ENCODE data around the gene TKTL1. TPM values are rescaled to one million over a fixed set of nuclear protein-coding genes. Genes with fewer than 3 reads are reported as not detected.

The TKTL1 gene, protein sequence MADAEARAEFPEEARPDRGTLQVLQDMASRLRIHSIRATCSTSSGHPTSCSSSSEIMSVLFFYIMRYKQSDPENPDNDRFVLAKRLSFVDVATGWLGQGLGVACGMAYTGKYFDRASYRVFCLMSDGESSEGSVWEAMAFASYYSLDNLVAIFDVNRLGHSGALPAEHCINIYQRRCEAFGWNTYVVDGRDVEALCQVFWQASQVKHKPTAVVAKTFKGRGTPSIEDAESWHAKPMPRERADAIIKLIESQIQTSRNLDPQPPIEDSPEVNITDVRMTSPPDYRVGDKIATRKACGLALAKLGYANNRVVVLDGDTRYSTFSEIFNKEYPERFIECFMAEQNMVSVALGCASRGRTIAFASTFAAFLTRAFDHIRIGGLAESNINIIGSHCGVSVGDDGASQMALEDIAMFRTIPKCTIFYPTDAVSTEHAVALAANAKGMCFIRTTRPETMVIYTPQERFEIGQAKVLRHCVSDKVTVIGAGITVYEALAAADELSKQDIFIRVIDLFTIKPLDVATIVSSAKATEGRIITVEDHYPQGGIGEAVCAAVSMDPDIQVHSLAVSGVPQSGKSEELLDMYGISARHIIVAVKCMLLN
- total RNA-seq = not detected in 2 replicates

GRCh38 chrX:154295664-154296310 lies at the start of gene TKTL1:
TSS of gene TKTL1 (plus strand) at chrX:154295795. CDS start at chrX:154295860, 65 bp downstream.

GRCh38 chrX:154257282-154257681 lies 38.3 kb upstream of the TKTL1 start, which contains the start of gene OPN1MW3:
TSS of gene OPN1MW3 (plus strand) at chrX:154257582. CDS start at chrX:154257620, 38 bp downstream.

DNA sequence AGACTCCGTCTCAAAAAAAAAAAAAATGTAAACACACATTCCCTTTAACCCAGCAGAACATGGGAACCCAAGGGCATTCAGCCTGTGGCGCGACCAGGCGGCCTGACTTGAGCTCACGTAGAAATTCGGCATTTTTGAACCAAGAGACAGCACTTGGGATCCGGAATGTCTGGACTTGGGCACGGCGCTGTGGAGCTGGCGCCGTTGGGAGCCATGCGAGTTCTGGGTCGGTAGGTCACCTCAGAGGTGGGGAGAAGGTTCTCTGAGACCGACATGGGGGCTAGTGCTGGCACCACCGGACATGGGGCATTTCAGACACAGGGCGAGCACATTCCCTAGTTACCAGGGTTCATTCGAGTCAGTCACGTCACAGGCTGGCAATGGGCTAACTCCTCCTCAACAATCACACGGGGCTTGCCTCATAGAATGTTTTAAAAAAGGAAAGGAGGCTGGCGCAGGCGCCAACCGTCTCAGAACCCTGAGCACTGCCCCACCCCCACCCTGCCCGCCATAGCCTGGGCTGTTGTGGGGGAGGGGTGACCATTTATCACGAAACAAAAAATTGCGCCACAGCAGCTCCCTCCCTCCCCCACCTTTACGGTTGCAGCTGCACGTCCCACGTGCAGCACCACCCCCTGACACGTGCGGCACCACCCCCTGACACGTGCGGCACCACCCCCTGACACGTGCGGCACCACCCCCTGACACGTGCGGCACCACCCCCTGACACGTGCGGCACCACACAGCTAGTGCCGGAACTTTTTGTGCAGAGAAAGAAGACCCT lies 612 bp upstream of the TKTL1 start, which contains the start of gene TEX28:
Gene TEX28, minus strand, starts transcription at position 334 of the 784 bp plus-strand sequence. CDS start 3,007 bp downstream, outside the sequence.

GRCh38 chrX:154374313-154375155 lies 78.9 kb downstream of the TKTL1 start, which contains the start of gene FLNA:
TSS of gene FLNA (minus strand) at chrX:154374634. CDS start at chrX:154371245, 3,389 bp downstream.

GRCh38 chrX:154378799-154379568 lies 83.4 kb downstream of the TKTL1 start, which contains the start of gene EMD:
TSS of gene EMD (plus strand) at chrX:154379295. CDS start at chrX:154379485, 190 bp downstream.

Other genes with a start within 250 kb of the TKTL1 start
- 21.2 and 24.4 TPM in 2 replicates for gene MECP2, start 198.1 kb upstream of the TKTL1 start, total RNA-seq
- gene OPN1LW, start 151.6 kb upstream of the TKTL1 start, total RNA-seq = not detected in 2 replicates
- gene OPN1MW, start 113.2 kb upstream of the TKTL1 start, total RNA-seq = not detected in 2 replicates
- gene OPN1MW2, start 76.0 kb upstream of the TKTL1 start, total RNA-seq = not detected in 2 replicates
- gene OPN1MW3, start 38.2 kb upstream of the TKTL1 start, total RNA-seq = not detected in 2 replicates
- gene TEX28, start 671 bp upstream of the TKTL1 start, total RNA-seq = not detected in 2 replicates
- 745 and 2,487 TPM in 2 replicates for gene FLNA, start 78.8 kb downstream of the TKTL1 start, total RNA-seq
- gene EMD, start 83.5 kb downstream of the TKTL1 start, total RNA-seq = 66.7 and 79.0 TPM in 2 replicates
- gene RPL10, start 102.6 kb downstream of the TKTL1 start, total RNA-seq = 7,452 and 8,826 TPM in 2 replicates
- 47.1 and 58.0 TPM in 2 replicates for gene DNASE1L1, start 113.5 kb downstream of the TKTL1 start, total RNA-seq
- gene TAFAZZIN, start 115.7 kb downstream of the TKTL1 start, total RNA-seq = 15.8 and 28.1 TPM in 2 replicates
- 46.5 and 60.7 TPM in 2 replicates for gene ATP6AP1, start 132.9 kb downstream of the TKTL1 start, total RNA-seq
- 77.9 and 123 TPM in 2 replicates for gene GDI1, start 141.4 kb downstream of the TKTL1 start, total RNA-seq
- gene FAM50A, start 148.3 kb downstream of the TKTL1 start, total RNA-seq = 40.3 and 53.5 TPM in 2 replicates
- 7.2 and 14.2 TPM in 2 replicates for gene PLXNA3, start 162.5 kb downstream of the TKTL1 start, total RNA-seq
- 22.4 and 30.4 TPM in 2 replicates for gene LAGE3, start 183.5 kb downstream of the TKTL1 start, total RNA-seq
- 42.8 and 49.4 TPM in 2 replicates for gene UBL4A, start 190.8 kb downstream of the TKTL1 start, total RNA-seq
- gene SLC10A3, start 194.8 kb downstream of the TKTL1 start, total RNA-seq = 29.9 and 37.5 TPM in 2 replicates
- gene FAM3A, start 220.4 kb downstream of the TKTL1 start, total RNA-seq = 33.1 and 37.7 TPM in 2 replicates

Measured in epithelial cell of alveolus of lung (primary cell).